Left ventricle myocardium inferior (tissue), 1 donor: ENCODE data around the gene B9D1. TPM values are rescaled to one million over a fixed set of nuclear protein-coding genes. Genes with fewer than 3 reads are reported as not detected.

ENCODE experiments used
- DNase-seq: peaks from one replicate; pipeline ENCODE4 v3.0.0-alpha.2; 2020
- H3K27ac ChIP-seq: fragments of 200-600 bp; replicated peaks from 2 replicates; pipeline ENCODE4 v1.8.0; 2021
- H3K27me3 ChIP-seq: fragments of 200-600 bp; 2 replicates; pipeline ENCODE4 v1.8.0; 2021; ENCODE audit warnings: low read depth
- H3K36me3 ChIP-seq: fragments of 200-600 bp; 2 replicates; pipeline ENCODE4 v1.8.0; 2021
- H3K4me1 ChIP-seq: fragments of 200-600 bp; 2 replicates; pipeline ENCODE4 v1.8.0; 2021
- H3K4me3 ChIP-seq: fragments of 200-600 bp; 2 replicates; pipeline ENCODE4 v1.8.0; 2021; ENCODE audit warnings: mild to moderate bottlenecking, moderate library complexity
- H3K9me3 ChIP-seq: fragments of 200-600 bp; replicated peaks from 2 replicates; pipeline ENCODE4 v1.8.0; 2021
- intact Hi-C: fragments of 100-400 bp; cut with micrococcal nuclease; formaldehyde crosslinking; loops from one replicate; pipeline ENCODE4 v1.11.0; 2022
- total RNA-seq: library from RNA; stranded (reverse); fragmentation: NEBNext Ultra II Directional; extraction: Animal tissue kit (Norgen Biotek cat#: 25700); gene quantifications from one replicate; pipeline ENCODE4 v1.2.1, GENCODE V29; 2021
- TF ChIP-seq, protein P1 (sequence below): fragments of 200-600 bp; IDR thresholded peaks from 2 replicates; pipeline ENCODE4 v1.8.0; 2021; ENCODE audit warnings: antibody characterized with exemption, mild to moderate bottlenecking, borderline replicate concordance
- donor health status: DM: no; HTN: yes; CAD: no; lungs with severe emphysema.

B9D1 gene
- total RNA-seq, 1 donor from 2014 or later, result 8.8 TPM

DNA sequence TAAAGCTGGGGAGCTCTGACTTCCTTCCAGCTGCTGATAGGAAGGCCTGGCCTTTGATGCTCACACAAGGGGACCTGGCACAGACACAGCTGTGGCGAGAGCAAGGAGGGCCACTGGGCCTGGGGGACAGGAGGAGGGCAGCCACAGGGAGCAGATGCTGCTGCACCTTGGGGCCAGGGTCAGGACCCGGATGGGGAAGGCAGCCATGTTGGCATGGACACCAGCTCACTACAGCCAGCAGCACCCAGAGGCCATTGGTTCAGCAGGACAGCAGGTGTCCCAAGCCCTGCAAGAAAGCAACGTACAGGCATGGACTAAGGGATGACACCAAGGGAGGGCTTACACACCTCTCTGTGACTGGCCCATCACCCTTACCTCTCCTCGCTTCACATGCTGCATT, 40.5 kb upstream of the B9D1 start:
- intact Hi-C loops, result no loop called here
- no peak for DNase-seq

DNA sequence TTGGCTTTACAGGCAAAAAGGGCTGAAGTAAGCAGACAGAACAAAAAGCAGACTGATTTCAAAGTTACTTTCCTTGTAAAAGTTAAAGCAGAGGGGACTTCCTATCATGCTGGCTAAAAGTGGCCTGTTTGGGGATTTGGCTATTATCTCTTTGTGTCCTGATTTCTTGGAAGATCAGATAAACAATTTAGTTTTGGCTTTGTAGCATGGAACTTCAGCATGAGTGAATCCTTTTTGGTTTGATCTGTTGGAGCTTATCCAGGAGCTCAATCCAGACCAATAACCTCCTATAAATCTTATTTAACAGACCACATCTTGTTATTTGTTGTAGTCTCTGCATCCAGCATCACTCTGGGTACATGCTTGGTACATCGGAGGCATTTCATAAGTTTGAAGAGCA, 39.6 kb upstream of the B9D1 start:
- Histone ChIP-seq H3K4me3 (no peak overlapping the region), H3K4me1 (peaks cover 23% of the 10 kb centered on the region), H3K27me3 (no peaks in the 10 kb centered on the region), H3K27ac (no peak overlapping the region), H3K36me3 (no peaks in the 10 kb centered on the region), H3K9me3 (no peaks in the 10 kb centered on the region)
- TF ChIP-seq, protein P1, sequence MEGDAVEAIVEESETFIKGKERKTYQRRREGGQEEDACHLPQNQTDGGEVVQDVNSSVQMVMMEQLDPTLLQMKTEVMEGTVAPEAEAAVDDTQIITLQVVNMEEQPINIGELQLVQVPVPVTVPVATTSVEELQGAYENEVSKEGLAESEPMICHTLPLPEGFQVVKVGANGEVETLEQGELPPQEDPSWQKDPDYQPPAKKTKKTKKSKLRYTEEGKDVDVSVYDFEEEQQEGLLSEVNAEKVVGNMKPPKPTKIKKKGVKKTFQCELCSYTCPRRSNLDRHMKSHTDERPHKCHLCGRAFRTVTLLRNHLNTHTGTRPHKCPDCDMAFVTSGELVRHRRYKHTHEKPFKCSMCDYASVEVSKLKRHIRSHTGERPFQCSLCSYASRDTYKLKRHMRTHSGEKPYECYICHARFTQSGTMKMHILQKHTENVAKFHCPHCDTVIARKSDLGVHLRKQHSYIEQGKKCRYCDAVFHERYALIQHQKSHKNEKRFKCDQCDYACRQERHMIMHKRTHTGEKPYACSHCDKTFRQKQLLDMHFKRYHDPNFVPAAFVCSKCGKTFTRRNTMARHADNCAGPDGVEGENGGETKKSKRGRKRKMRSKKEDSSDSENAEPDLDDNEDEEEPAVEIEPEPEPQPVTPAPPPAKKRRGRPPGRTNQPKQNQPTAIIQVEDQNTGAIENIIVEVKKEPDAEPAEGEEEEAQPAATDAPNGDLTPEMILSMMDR, result no peak
- DNase-seq, result no peak
- intact Hi-C loops, result no loop called here

More for the DNA sequence above, 40.5 kb upstream of the B9D1 start:
- Histone ChIP-seq H3K4me1 (peaks cover 18% of the 10 kb centered on the region), H3K27ac (no peak overlapping the region), H3K36me3 (no peaks in the 10 kb centered on the region), H3K27me3 (no peaks in the 10 kb centered on the region), H3K4me3 (no peak overlapping the region), H3K9me3 (no peaks in the 10 kb centered on the region)
- TF ChIP-seq, protein P1, result no peak

DNA sequence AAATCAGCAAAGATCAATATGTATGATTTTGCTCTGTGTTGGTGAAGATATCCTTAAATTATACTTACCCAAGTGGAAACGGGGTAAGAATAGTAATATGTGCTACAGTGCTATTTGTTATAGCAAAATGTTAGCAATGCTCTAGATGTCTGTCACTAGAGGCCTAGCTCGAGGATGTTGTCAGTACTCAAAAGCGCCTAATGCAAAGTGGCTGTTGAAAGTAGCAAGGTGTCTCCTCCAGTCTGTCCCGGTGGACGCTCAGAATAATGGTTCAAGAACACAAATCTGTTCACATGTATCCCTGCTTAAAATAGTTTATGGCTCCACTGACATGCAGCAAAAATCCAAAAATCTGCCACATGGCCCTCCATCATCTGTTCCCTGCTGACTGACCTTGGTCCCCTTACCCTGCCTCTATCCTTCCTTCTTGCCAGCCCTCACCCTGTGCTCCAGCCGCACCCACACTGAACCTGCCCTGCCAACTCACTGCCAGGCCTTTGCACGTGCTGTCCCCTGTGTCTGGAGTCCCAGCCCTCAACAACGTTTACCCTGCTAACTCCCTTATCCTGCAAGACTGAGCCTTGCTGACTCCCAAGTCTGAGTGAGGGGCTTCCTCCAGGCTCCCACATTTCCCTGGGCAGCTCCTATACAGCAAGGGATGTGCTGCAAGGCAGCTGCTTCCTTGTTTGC, 38.9 kb upstream of the B9D1 start:
- Histone ChIP-seq H3K36me3 (no peaks in the 10 kb centered on the region), H3K9me3 (no peaks in the 10 kb centered on the region), H3K27ac (no peak overlapping the region), H3K4me1 (peaks cover 23% of the 10 kb centered on the region), H3K27me3 (no peaks in the 10 kb centered on the region), H3K4me3 (no peak overlapping the region)
- TF ChIP-seq, protein P1, result no peak
- DNase-seq, result no peak
- intact Hi-C loops, result no loop called here

DNA sequence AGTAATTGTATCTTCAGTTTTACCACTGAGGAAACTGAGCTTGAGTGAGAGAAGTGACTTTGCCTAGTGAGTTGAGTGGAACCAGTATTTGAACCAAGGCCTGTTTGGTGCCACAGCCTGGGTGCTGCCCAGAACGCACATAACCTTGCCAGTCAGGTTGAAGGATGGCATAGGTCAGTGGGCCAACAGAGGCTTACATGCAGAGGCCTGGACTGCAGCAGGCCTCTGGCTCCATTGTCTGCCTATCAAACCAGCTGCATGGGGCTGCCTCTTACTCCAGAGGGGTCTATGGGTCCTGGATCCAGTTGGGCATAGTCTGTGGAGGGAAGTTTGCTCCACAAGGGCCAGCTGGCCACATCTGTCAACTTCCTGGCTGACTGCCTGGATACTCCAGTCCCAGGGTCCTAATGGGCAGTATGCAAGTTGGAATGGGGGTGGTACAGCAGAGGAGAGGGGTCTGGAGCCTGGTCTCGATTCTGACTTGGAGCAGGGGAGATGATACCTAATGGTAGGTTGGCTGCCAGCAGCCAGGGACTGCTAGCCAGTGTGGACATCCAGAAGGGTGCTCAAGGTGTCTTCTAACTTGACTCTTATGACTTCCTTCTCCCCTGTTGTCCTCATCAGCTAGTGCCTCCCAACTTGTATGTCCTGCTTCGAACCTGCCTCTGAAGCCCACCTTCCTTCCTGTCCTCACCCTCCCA, 37.4 kb upstream of the B9D1 start:
- no peaks in the 10 kb centered on the region for H3K9me3 ChIP-seq
- intact Hi-C loops, result no loop called here

DNA sequence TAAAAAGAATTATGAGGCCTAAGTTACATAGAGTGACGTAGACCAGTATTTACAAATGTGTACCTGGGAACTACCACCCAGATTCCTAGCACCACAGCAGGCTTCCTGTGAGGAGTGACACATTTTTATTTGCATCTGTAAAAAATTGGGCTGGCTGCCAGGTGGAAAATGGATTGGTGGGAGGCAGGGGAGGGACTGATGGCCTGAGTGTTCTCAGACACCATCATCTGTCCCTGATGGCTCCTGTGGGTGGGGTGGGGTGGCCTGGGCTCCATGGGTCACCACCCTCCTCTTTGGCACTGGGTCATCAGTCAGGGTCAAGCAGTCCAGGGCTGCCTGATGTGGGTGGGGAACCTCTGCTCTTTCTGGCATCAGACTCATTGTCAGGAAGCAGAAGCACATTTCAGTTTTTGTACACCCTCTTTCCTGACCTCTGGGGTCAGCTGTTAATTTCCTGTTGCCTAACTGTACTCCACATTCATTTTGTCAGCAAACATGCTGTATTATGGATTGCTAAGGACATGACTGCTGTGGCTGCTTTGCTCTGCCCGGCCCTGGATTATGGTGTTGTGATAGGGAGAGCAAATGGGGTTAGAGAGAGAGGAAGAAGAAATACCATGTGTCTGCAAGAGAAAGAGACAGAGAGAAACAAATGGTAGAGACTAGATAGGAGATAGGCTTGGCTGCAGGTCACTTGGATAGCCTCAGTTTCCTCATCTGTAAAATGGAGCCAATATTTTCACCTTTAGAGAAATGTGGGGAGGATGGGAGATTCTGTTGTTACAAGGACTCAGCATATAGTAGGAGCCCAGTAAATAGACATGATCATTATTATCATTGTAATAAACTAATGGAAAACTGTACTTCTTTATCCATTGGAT, 36.0 kb upstream of the B9D1 start:
- intact Hi-C loops, result no loop called here
- no peaks in the 10 kb centered on the region for H3K27me3 ChIP-seq
- H3K9me3 ChIP-seq, result no peaks in the 10 kb centered on the region
- H3K4me1 ChIP-seq, result peaks cover 23% of the 10 kb centered on the region
- peak; percentile 68 for DNase-seq
- H3K4me3 ChIP-seq, result no peak overlapping the region
- H3K36me3 ChIP-seq, result no peaks in the 10 kb centered on the region
- TF ChIP-seq, protein P1, result no peak
- H3K27ac ChIP-seq, result peak overlapping the region; percentile 64

More for the DNA sequence above, 37.4 kb upstream of the B9D1 start:
- Histone ChIP-seq H3K27ac (no peak overlapping the region), H3K4me1 (peaks cover 23% of the 10 kb centered on the region), H3K4me3 (no peak overlapping the region), H3K36me3 (no peaks in the 10 kb centered on the region), H3K27me3 (no peaks in the 10 kb centered on the region)
- TF ChIP-seq, protein P1, result no peak
- DNase-seq, result no peak
